ENCODE results near the gene ANO2.

Gene ANO2

GRCh38 chr12:5792343-5792742, 152.7 kb downstream of the ANO2 start:
- TF ChIP-seq NFIC (IDR thresholded peaks at IDR 0.05), result no peak
- no peak for TF ChIP-seq FOXM1 (IDR thresholded peaks at IDR 0.05; ENCODE audit: borderline replicate concordance, low read depth)
- no peak for TF ChIP-seq CEBPB (IDR thresholded peaks at IDR 0.05)

GRCh38 chr12:5789469-5789968, 155.5 kb downstream of the ANO2 start:
- TF ChIP-seq CREB1 (IDR thresholded peaks at IDR 0.05; ENCODE audit: low read depth), result no peak
- TF ChIP-seq ZBTB7A (IDR thresholded peaks at IDR 0.05; ENCODE audit: low read depth), result no peak
- TF ChIP-seq YY1 (IDR thresholded peaks at IDR 0.05; ENCODE audit: low read depth), result no peak
- no peak for TF ChIP-seq TEAD4 (IDR thresholded peaks at IDR 0.05)
- no peak for TF ChIP-seq REST (IDR thresholded peaks at IDR 0.05; ENCODE audit: low read depth)
- TF ChIP-seq NFIC (IDR thresholded peaks at IDR 0.05), result no peak

DNA sequence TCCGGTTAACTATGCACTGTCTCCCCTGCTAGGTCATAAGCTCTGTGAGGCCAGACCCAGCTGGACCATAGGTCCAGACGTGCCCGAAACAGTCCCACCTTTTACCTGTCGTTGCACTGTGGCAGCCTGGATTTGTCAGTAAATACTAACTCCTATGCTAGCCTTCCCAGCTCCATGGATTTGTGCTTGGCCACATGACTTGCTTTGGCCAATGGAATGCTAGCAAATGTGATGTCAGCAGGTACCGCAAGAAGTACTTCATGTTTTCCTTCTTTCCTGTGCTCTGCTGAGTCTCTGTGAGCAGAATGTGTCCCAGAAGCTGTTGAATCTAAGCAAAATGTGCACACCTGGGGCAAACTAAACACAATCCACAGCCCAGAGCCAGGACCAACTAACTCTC, 157.2 kb downstream of the ANO2 start:
- TF ChIP-seq USF1 (IDR thresholded peaks at IDR 0.05) (peak; percentile 48; the same call in 1 of the 2 replicates), CREB1 (IDR thresholded peaks at IDR 0.05; ENCODE audit: low read depth) (no peak)

DNA sequence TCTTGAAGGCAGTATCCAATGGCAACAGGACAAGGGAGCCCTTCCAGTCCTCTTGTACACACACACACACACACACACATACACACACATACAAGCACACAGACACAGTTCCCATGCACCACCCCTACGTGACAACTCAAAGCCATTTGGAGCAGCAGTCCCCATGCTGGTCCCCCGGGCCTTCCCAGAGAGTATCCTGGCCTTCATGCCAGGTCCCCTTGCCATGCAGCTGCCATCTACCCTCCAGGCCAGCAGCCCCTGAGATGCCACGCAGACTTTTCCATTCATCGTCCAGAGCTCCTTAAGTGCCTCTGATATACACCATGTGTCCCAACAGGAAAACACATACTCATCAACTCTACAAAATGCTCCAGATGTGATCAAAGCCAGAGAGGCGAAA, 159.5 kb downstream of the ANO2 start:
- TF ChIP-seq FOXM1 (IDR thresholded peaks at IDR 0.05; ENCODE audit: borderline replicate concordance, low read depth), result no peak
- TF ChIP-seq NFIC (IDR thresholded peaks at IDR 0.05), result no peak
- no peak for TF ChIP-seq CEBPB (IDR thresholded peaks at IDR 0.05)
- no peak for TF ChIP-seq USF1 (IDR thresholded peaks at IDR 0.05)
- no peak for TF ChIP-seq EGR1 (IDR thresholded peaks at IDR 0.05)
- no peak for TF ChIP-seq TCF12 (IDR thresholded peaks at IDR 0.05; ENCODE audit: low read depth)
- TF ChIP-seq REST (IDR thresholded peaks at IDR 0.05; ENCODE audit: low read depth), result no peak
- no peak for TF ChIP-seq TEAD4 (IDR thresholded peaks at IDR 0.05)
- TF ChIP-seq EP300 (IDR thresholded peaks at IDR 0.05; ENCODE audit: borderline replicate concordance), result no peak
- no peak for TF ChIP-seq RAD21 (IDR thresholded peaks at IDR 0.05; ENCODE audit: low read depth)
- no peak for TF ChIP-seq TAF1 (IDR thresholded peaks at IDR 0.05; ENCODE audit: low read depth)
- no peak for TF ChIP-seq CREB1 (IDR thresholded peaks at IDR 0.05; ENCODE audit: low read depth)

GRCh38 chr12:5784462-5785130, 160.5 kb downstream of the ANO2 start:
- TF ChIP-seq YY1 (IDR thresholded peaks at IDR 0.05; ENCODE audit: low read depth) (no peak), CREB1 (IDR thresholded peaks at IDR 0.05; ENCODE audit: low read depth) (no peak), CEBPB (IDR thresholded peaks at IDR 0.05) (no peak), TAF1 (IDR thresholded peaks at IDR 0.05; ENCODE audit: low read depth) (no peak), TCF12 (IDR thresholded peaks at IDR 0.05; ENCODE audit: low read depth) (no peak), EP300 (IDR thresholded peaks at IDR 0.05; ENCODE audit: borderline replicate concordance) (no peak), EGR1 (IDR thresholded peaks at IDR 0.05) (no peak)

DNA sequence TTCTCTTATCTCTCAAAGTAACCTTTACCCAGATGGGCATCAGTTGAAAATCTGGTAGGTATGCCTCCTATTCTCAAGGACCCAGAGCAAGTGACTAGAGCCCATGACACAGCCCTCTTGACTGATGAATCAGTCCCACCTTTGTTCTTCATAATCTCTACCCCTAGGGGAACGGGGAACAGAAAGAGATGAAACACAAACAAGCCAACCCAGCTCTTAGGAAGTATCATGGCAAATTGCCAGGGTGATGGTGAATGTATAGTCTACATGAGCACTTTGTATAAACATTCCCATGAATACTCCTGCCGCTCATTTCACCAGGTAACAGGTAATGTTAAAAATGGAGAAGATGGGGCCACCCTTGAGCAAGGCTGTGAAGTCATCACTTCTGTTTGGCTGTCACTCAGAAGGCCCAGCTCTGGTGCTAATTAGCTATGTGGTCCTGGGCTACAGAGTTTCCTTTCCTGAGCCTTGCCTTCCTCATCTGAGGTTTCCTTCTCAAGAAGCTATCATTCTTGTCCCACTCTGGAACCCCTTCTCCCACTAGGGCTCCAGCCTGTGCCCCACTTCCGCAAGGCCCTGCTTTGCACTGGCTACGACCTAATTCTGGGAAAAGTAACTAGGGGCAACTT, 161.7 kb downstream of the ANO2 start:
- TF ChIP-seq EGR1 (IDR thresholded peaks at IDR 0.05) (no peak), CREB1 (IDR thresholded peaks at IDR 0.05; ENCODE audit: low read depth) (no peak), TCF12 (IDR thresholded peaks at IDR 0.05; ENCODE audit: low read depth) (no peak), ZBTB7A (IDR thresholded peaks at IDR 0.05; ENCODE audit: low read depth) (no peak), RAD21 (IDR thresholded peaks at IDR 0.05; ENCODE audit: low read depth) (no peak), CEBPB (IDR thresholded peaks at IDR 0.05) (no peak), USF1 (IDR thresholded peaks at IDR 0.05) (no peak), EP300 (IDR thresholded peaks at IDR 0.05; ENCODE audit: borderline replicate concordance) (no peak)
